HepG2 (cell line): ENCODE results near the gene CLIC4. TPM values are rescaled to one million over a fixed set of nuclear protein-coding genes. Genes with fewer than 3 reads are reported as not detected.
A peak's percentile ranks its signal among the peaks of the same experiment; 100 is the strongest.

Experiments used
- ATAC-seq: fragments of 200-7000 bp; cut with Tn5 transposase; 3 replicates; pipeline ENCODE4 v1.9.1; 2020; ENCODE audit warnings: mild to moderate bottlenecking, moderate library complexity
- BruUV-seq: library from RNA; stranded (reverse); fragments of 400-500 nt; replicated peaks from 2 replicates; lab custom pipeline; 2021; lab: Mats Ljungman, UMichigan
- CTCF ChIA-PET: fragments of 300-600 bp; formaldehyde crosslinking; extraction: SDS; loops from one replicate; lab custom pipeline; 2021; ENCODE audit warnings: low total read pairs, inconsistent platforms, low intra/inter-chr PET ratio; lab: Yijun Ruan, JAX
- POLR2A ChIA-PET: fragments of 350-600 bp; sonication (Branson Sonifier 250); formaldehyde crosslinking; loops from one replicate; lab custom pipeline; 2020; ENCODE audit warnings: antibody characterized with exemption, inconsistent platforms; lab: Yijun Ruan, JAX
- DNase-seq: peaks from one replicate; pipeline ENCODE4 v3.0.0-alpha.2; 2015; ENCODE audit warnings: low spot score
- FAIRE-seq: peaks from 3 replicates; lab custom pipeline; 2011; peaks lifted over from hg19 to GRCh38; lab: Jason Lieb, UNC
- H2AFZ ChIP-seq: one replicate; pipeline ENCODE4 v1.6.1; 2011; ENCODE audit warnings: low read length, inconsistent platforms
- H3K27ac ChIP-seq: fragments of 300-600 bp; 3 replicates; pipeline ENCODE4 v1.8.0; 2011; ENCODE audit warnings: mixed run types, mild to moderate bottlenecking, mixed read lengths, low read length, inconsistent platforms; ENCODE audit not compliant: insufficient read depth; ENCODE audit errors: extremely low read length
- H3K27me3 ChIP-seq, 2 experiments: fragments of 200-600 bp in 1 of 2; 2 replicates in 1 of 2; 3 replicates in 1 of 2; pipeline versions ENCODE4 v1.6.0 to v1.8.0; 2011; ENCODE audit warnings: low read length in 2 of 2, mild to moderate bottlenecking in 2 of 2, moderate library complexity in 2 of 2, inconsistent platforms in 1 of 2; ENCODE audit not compliant: insufficient read depth in 2 of 2, control insufficient read depth in 1 of 2
- H3K36me3 ChIP-seq, 2 experiments: fragments of 200-600 bp in 1 of 2; replicated peaks in 1 of 2; 2 replicates in 1 of 2; 3 replicates in 1 of 2; pipeline versions ENCODE4 v1.5.1 to v1.8.0; 2011; ENCODE audit warnings: low read length in 2 of 2, inconsistent platforms in 1 of 2; ENCODE audit not compliant: insufficient read depth in 2 of 2, control insufficient read depth in 1 of 2
- H3K4me1 ChIP-seq: 2 replicates; pipeline ENCODE4 v1.5.1; 2012; ENCODE audit warnings: low read length, inconsistent platforms; ENCODE audit not compliant: insufficient read depth
- H3K4me2 ChIP-seq: 2 replicates; pipeline ENCODE4 v1.6.0; 2011; ENCODE audit warnings: low read depth, low read length, inconsistent platforms
- H3K4me3 ChIP-seq, 3 experiments: fragments of 200-600 bp in 1 of 3; sonication (generic), shearing (Covaris generic) in 1 of 3; replicated peaks in 1 of 3; 2 replicates each; pipeline ENCODE4 v1.5.1; 2011 to 2016; ENCODE audit warnings: low read length in 3 of 3, inconsistent platforms in 2 of 3, low read depth in 2 of 3, mild to moderate bottlenecking in 2 of 3, control low read depth in 1 of 3, mixed read lengths in 1 of 3; ENCODE audit not compliant: insufficient read depth in 1 of 3
- H3K79me2 ChIP-seq: one replicate; pipeline ENCODE4 v1.6.1; 2011; ENCODE audit warnings: low read length, inconsistent platforms; ENCODE audit not compliant: insufficient read depth
- H3K9ac ChIP-seq: 2 replicates; pipeline ENCODE4 v1.6.0; 2011; ENCODE audit warnings: mild to moderate bottlenecking, low read depth, low read length, inconsistent platforms; ENCODE audit not compliant: insufficient read depth
- H3K9me3 ChIP-seq: 2 replicates; pipeline ENCODE4 v1.5.1; 2012; ENCODE audit warnings: mild to moderate bottlenecking, low read length
- H4K20me1 ChIP-seq: 2 replicates; pipeline ENCODE4 v1.6.0; 2011; ENCODE audit warnings: inconsistent platforms, mild to moderate bottlenecking, low read length, moderate library complexity; ENCODE audit not compliant: insufficient read depth
- CBFB ChIP-seq: sonication (generic); formaldehyde crosslinking; IDR thresholded peaks from 2 replicates; pipeline ENCODE4 v1.4.0; 2020; ENCODE audit warnings: missing genetic modification reagents
- CHCHD3 ChIP-seq: sonication (generic); formaldehyde crosslinking; IDR thresholded peaks from 2 replicates; pipeline ENCODE4 v1.8.0; 2022; ENCODE audit warnings: mild to moderate bottlenecking, missing genetic modification reagents, moderate library complexity
- DPF2 ChIP-seq: sonication (generic); formaldehyde crosslinking; IDR thresholded peaks from 2 replicates; pipeline ENCODE4 v1.4.0; 2020; ENCODE audit warnings: mild to moderate bottlenecking, low read depth, missing genetic modification reagents, borderline replicate concordance
- FOXJ3 ChIP-seq: sonication (generic); formaldehyde crosslinking; IDR thresholded peaks from 2 replicates; pipeline ENCODE4 v1.4.0; 2020; ENCODE audit warnings: missing genetic modification reagents, mild to moderate bottlenecking, borderline replicate concordance
- KDM1A ChIP-seq: IDR thresholded peaks from 2 replicates; pipeline ENCODE4 v1.6.1; 2016; ENCODE audit warnings: missing compliant biosample characterization
- KDM6A ChIP-seq: IDR thresholded peaks from 2 replicates; pipeline ENCODE4 v1.6.1; 2016; ENCODE audit warnings: low read depth
- KLF11 ChIP-seq: IDR thresholded peaks from 2 replicates; pipeline ENCODE4 v1.6.1; 2016; ENCODE audit warnings: missing compliant biosample characterization
- NCOA2 ChIP-seq: sonication (generic); formaldehyde crosslinking; IDR thresholded peaks from 2 replicates; pipeline ENCODE4 v1.8.0; 2022; ENCODE audit warnings: inconsistent platforms
- NR2F1 ChIP-seq, 2 experiments: fragments of 450-650 bp in 1 of 2; formaldehyde crosslinking in 1 of 2; IDR thresholded peaks; 2 replicates each; pipeline versions ENCODE4 v1.5.0 to v1.6.1; 2016 to 2020; ENCODE audit warnings: mild to moderate bottlenecking in 1 of 2, missing compliant biosample characterization in 1 of 2, missing genetic modification reagents in 1 of 2, moderate library complexity in 1 of 2
- RXRB ChIP-seq: IDR thresholded peaks from 2 replicates; pipeline ENCODE4 v1.6.1; 2016; ENCODE audit warnings: borderline replicate concordance, missing genetic modification reagents, missing compliant biosample characterization
- SIN3A ChIP-seq: IDR thresholded peaks from 2 replicates; pipeline ENCODE4 v1.6.1; 2011; ENCODE audit warnings: low read depth, mild to moderate bottlenecking, control low read depth, low read length, borderline replicate concordance
- SOX6 ChIP-seq, 2 experiments: fragments of 450-650 bp in 1 of 2; sonication (generic) in 1 of 2; formaldehyde crosslinking in 1 of 2; IDR thresholded peaks; 2 replicates each; pipeline versions ENCODE4 v1.4.0 to v1.6.1; 2017 to 2020; ENCODE audit warnings: antibody characterized with exemption in 1 of 2, mild to moderate bottlenecking in 1 of 2, missing genetic modification reagents in 1 of 2
- TBX2 ChIP-seq: sonication (generic); formaldehyde crosslinking; IDR thresholded peaks from 2 replicates; pipeline ENCODE4 v1.5.0; 2020; ENCODE audit warnings: missing genetic modification reagents, mild to moderate bottlenecking, borderline replicate concordance
- ZNF317 ChIP-seq: sonication (generic); formaldehyde crosslinking; IDR thresholded peaks from 2 replicates; pipeline ENCODE4 v1.5.0; 2020; ENCODE audit warnings: mild to moderate bottlenecking, missing genetic modification reagents
- ZNF543 ChIP-seq: sonication (generic); formaldehyde crosslinking; IDR thresholded peaks from 2 replicates; pipeline ENCODE4 v1.4.0; 2020; ENCODE audit warnings: mild to moderate bottlenecking, missing genetic modification reagents
- WGBS: methylation state at CpG from one replicate; pipeline ENCODE4 v1.1.6; 2017; ENCODE audit warnings: low lambda C conversion rate; 5-methylcytosine and 5-hydroxymethylcytosine counted together
- in situ Hi-C: cut with HindIII; loops from 2 replicates; pipeline ENCODE4 v1.10.0; 2017; ENCODE audit warnings: low pct_unique_long_range_greater_than_20kb; ENCODE audit not compliant: extremely low pct_ligation_motif_present
- intact Hi-C: fragments of 100-400 bp; cut with micrococcal nuclease; formaldehyde crosslinking; loops from one replicate; pipeline ENCODE4 v1.10.0; 2022; ENCODE audit not compliant: unreplicated experiment
- polyA plus RNA-seq, 8 experiments: library from polyadenylated mRNA; depleted of rRNA in 3 of 8; stranded (reverse) in 7 of 8; unstranded in 1 of 8; fragments of >200 nt; fragmentation: Illumina TruSeq in 4 of 8; extraction: Trizol in 4 of 8; gene quantifications; 2 replicates each; pipeline versions ENCODE4 v1.2.1 to v1.2.3, GENCODE V29; 2011 to 2016; ENCODE audit warnings: low read depth in 4 of 8, missing spikeins in 1 of 8, mixed read lengths in 1 of 8; ENCODE audit not compliant: insufficient read depth in 1 of 8
- total RNA-seq, 5 experiments: library from RNA; depleted of rRNA; stranded (reverse); fragments of >200 nt; fragmentation: Illumina TruSeq; extraction: Trizol; gene quantifications; 2 replicates each; pipeline ENCODE4 v1.2.3, GENCODE V29; 2016; ENCODE audit warnings: low read depth in 1 of 5
- TF ChIP-seq, protein P1 (sequence below): sonication (generic); formaldehyde crosslinking; IDR thresholded peaks from 2 replicates; pipeline ENCODE4 v1.9.0; 2022; ENCODE audit warnings: low read depth, missing genetic modification reagents
- TF ChIP-seq, protein P2 (sequence below): sonication (generic); formaldehyde crosslinking; IDR thresholded peaks from 2 replicates; pipeline ENCODE4 v1.4.0; 2020; ENCODE audit warnings: mild to moderate bottlenecking, missing genetic modification reagents
- TF ChIP-seq, protein P3 (sequence below): sonication (generic); formaldehyde crosslinking; IDR thresholded peaks from 2 replicates; pipeline ENCODE4 v1.4.0; 2020; ENCODE audit warnings: missing genetic modification reagents, mild to moderate bottlenecking, borderline replicate concordance

The CLIC4 gene
- total and polyA plus RNA-seq, 2 of the 13 experiments (the other 11 are each of a cell fraction or from before 2014, with no cell fraction given), result 23.3 to 77.4 TPM

DNA sequence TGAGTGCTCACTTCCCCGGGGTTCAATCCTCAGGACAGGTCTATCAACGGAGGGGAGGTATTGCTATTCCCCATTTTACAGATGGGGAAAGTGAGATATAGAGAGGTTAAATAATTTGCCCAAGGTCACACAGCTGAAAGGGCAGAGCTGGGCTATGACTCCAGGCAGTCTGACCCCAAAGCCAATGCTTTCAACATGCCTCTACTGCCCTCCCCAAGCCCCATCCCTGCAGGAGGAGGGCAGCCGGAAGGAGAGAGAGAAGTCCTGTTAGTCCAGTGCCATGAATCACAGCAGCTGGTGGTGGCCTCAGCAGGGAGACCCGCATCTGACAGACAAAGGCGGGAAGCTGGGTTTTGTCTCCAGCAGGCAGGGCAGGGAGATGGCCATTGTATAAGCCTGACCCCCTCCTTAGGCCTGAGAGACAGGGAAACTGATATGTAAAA, 20.0 kb upstream of the CLIC4 start:
- peak overlapping the region; percentile 86 for H3K4me2 ChIP-seq
- no peaks in the 10 kb centered on the region for H3K9me3 ChIP-seq
- no peak for FAIRE-seq
- no peaks in the 10 kb centered on the region for H3K79me2 ChIP-seq
- no peaks in the 10 kb centered on the region for H3K27me3 ChIP-seq
- intact Hi-C loops (loop anchor here (1.0 to 2.0 kb wide), 2 partner anchors 18 to 20 kb away; no protein-coding TSS in a partner anchor), in situ Hi-C loops (no loop called here)
- 2% methylated on average over 5 of the region's 5 CpGs for WGBS
- H3K9ac ChIP-seq, result peak overlapping the region; percentile 73
- H3K27ac ChIP-seq, result peak overlapping the region; percentile 88
- CTCF ChIA-PET, result no interaction called here
- H3K4me1 ChIP-seq, result peaks cover 68% of the 10 kb centered on the region
- no peak overlapping the region for H2AFZ ChIP-seq
- DNase-seq, result peak; percentile 80
- BruUV-seq, result no TSS peak
- peak; percentile 63 for ATAC-seq
- no peaks in the 10 kb centered on the region for H3K36me3 ChIP-seq
- POLR2A ChIA-PET, result interaction anchor here (0.7 to 5.6 kb wide), 22 partner anchors 9 to 522 kb away, joined by 3 to 100 read pairs (median 4); partner anchors contain the start of genes CLIC4 and RSRP1
- peak overlapping the region; percentile 55 to 72 (median 72) for H3K4me3 ChIP-seq
- H4K20me1 ChIP-seq, result no peaks in the 10 kb centered on the region
- TF ChIP-seq NR2F1 (CRISPR knock-in tag; IDR thresholded peaks at IDR 0.05), result 0 out of 4 replicates have a peak, but pooled peaks of 1 of the 2 experiments have one; percentile 19
- no peak for TF ChIP-seq ZNF543 (CRISPR knock-in tag)
- peak; percentile 39; the same call in 1 of the 2 replicates for TF ChIP-seq DPF2 (CRISPR knock-in tag)
- peak; percentile 57; the same call in 1 of the 2 replicates for TF ChIP-seq SIN3A
- peak; percentile 42; the same call in 1 of the 2 replicates for TF ChIP-seq KDM6A (CRISPR knock-in tag)
- peak; percentile 39 for TF ChIP-seq NCOA2 (CRISPR knock-in tag)
- TF ChIP-seq, protein P1, sequence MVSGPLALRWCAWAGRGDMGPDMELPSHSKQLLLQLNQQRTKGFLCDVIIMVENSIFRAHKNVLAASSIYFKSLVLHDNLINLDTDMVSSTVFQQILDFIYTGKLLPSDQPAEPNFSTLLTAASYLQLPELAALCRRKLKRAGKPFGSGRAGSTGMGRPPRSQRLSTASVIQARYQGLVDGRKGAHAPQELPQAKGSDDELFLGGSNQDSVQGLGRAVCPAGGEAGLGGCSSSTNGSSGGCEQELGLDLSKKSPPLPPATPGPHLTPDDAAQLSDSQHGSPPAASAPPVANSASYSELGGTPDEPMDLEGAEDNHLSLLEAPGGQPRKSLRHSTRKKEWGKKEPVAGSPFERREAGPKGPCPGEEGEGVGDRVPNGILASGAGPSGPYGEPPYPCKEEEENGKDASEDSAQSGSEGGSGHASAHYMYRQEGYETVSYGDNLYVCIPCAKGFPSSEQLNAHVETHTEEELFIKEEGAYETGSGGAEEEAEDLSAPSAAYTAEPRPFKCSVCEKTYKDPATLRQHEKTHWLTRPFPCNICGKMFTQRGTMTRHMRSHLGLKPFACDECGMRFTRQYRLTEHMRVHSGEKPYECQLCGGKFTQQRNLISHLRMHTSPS, result 0 out of 2 replicates have a peak, but pooled peaks have one; percentile 37
- TF ChIP-seq, protein P2, sequence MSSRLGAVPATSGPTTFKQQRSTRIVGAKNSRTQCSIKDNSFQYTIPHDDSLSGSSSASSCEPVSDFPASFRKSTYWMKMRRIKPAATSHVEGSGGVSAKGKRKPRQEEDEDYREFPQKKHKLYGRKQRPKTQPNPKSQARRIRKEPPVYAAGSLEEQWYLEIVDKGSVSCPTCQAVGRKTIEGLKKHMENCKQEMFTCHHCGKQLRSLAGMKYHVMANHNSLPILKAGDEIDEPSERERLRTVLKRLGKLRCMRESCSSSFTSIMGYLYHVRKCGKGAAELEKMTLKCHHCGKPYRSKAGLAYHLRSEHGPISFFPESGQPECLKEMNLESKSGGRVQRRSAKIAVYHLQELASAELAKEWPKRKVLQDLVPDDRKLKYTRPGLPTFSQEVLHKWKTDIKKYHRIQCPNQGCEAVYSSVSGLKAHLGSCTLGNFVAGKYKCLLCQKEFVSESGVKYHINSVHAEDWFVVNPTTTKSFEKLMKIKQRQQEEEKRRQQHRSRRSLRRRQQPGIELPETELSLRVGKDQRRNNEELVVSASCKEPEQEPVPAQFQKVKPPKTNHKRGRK (CRISPR knock-in tag), result no peak
- TF ChIP-seq SOX6 (IDR thresholded peaks at IDR 0.05), result no peak
- peak; percentile 42; the same call in 1 of the 2 replicates for TF ChIP-seq SOX6 (CRISPR knock-in tag; IDR thresholded peaks at IDR 0.05)
- 0 out of 2 replicates have a peak, but pooled peaks have one; percentile 21 for TF ChIP-seq FOXJ3 (CRISPR knock-in tag)
- peak; percentile 51; the same call in 1 of the 2 replicates for TF ChIP-seq CBFB (CRISPR knock-in tag)
- 0 out of 2 replicates have a peak, but pooled peaks have one; percentile 3 for TF ChIP-seq RXRB (CRISPR knock-in tag)
- TF ChIP-seq, protein P3, sequence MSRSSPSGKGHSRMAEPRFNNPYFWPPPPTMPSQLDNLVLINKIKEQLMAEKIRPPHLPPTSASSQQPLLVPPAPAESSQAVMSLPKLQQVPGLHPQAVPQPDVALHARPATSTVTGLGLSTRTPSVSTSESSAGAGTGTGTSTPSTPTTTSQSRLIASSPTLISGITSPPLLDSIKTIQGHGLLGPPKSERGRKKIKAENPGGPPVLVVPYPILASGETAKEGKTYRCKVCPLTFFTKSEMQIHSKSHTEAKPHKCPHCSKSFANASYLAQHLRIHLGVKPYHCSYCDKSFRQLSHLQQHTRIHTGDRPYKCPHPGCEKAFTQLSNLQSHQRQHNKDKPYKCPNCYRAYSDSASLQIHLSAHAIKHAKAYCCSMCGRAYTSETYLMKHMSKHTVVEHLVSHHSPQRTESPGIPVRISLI (CRISPR knock-in tag), result no peak
- TF ChIP-seq CHCHD3 (CRISPR knock-in tag), result no peak
- peak; percentile 10 for TF ChIP-seq TBX2 (CRISPR knock-in tag)
- TF ChIP-seq ZNF317 (CRISPR knock-in tag), result peak; percentile 60; the same call in 1 of the 2 replicates
- TF ChIP-seq KDM1A, result peak; percentile 92
- 0 out of 2 replicates have a peak, but pooled peaks have one; percentile 5 for TF ChIP-seq KLF11 (CRISPR knock-in tag)
